Heart left ventricle (tissue), 13 donors: ENCODE data around the gene METTL2B.
"Not testable (repeated sequence)": the region's sequence is repeated elsewhere in the genome, so short reads cannot be mapped to it uniquely, and the experiment has no call there.

Source experiments
- CTCF ChIP-seq, 12 donors: fragments of 200-600 bp; sonication (generic) in 4 of 12; IDR thresholded peaks; one replicate each; pipeline versions ENCODE4 v1.5.0 to v1.8.0; 2018 to 2022; ENCODE audit warnings: antibody characterized with exemption in 12 of 12, mild to moderate bottlenecking in 5 of 12
- POLR2A ChIP-seq, 2 donors: fragments of 450-650 bp; IDR thresholded peaks; one replicate each; pipeline ENCODE4 v1.6.1; 2017; ENCODE audit warnings: antibody characterized with exemption in 2 of 2, mild to moderate bottlenecking in 2 of 2, moderate library complexity in 2 of 2
- donor health status: ischemic (EF 13 %, LVEDD 7.1; RV severe dilation, severe dysfunction).
- donor health status: DM: no; HTN: yes; CAD: no.
- donor health status: DM: no; HTN: no; CAD: no.
- donor health status: ischemic (EF 25% LVEDD 6.9; RV normal size, moderate dysfunction).
- donor health status: ischemic (EF 25% LVEDD 5.7; RV mildly dilated, moderate dysfunction).
- donor health status: ischemic (EF 35%, LVEDD 5.7; RV mildly dilated, moderate dysfunction).
- donor health status: nonischemic (EF 11% LVEDD 7.7; RV severe dilation, severe dysfunction).
- donor health status: DM: yes; HTN: yes; CAD: no.
- donor health status: PGD.
- donor health status: ischemic (EF 29% LVEDD 5.4; RV normal size, mild dysfunction).
- donor health status: nonischemic (EF 23%, LVEDD 6.1; RV moderate dilation, normal function).

GRCh38 chr7:128546319-128546851, 69.8 kb downstream of the METTL2B start:
- TF ChIP-seq CTCF, POLR2A (IDR thresholded peaks at IDR 0.05): not testable (repeated sequence)
